ENCODE results near the gene FAM47E.

FAM47E gene

DNA sequence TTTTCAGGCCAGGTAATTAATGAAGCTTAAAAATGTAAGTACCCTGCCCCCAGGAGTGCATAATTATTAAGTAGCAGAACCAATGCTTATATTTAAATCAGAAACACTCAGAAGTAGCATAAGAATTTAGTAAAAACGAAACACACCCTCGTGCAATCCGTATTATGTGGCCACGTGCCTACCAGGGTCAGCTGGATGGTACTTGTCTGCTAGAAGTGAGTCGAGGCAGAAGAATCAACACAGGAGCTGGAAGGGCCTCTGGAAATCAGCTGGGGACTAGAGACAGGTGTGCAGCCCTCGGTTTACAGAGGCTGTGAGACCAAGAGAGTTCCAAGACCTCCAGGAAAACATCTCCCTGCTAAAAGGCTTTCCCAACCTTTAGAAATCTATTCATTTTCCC is 559 bp upstream of the FAM47E start:
- no peak for DNase-seq (ENCODE audit: low read depth)
- TF ChIP-seq, protein P1, sequence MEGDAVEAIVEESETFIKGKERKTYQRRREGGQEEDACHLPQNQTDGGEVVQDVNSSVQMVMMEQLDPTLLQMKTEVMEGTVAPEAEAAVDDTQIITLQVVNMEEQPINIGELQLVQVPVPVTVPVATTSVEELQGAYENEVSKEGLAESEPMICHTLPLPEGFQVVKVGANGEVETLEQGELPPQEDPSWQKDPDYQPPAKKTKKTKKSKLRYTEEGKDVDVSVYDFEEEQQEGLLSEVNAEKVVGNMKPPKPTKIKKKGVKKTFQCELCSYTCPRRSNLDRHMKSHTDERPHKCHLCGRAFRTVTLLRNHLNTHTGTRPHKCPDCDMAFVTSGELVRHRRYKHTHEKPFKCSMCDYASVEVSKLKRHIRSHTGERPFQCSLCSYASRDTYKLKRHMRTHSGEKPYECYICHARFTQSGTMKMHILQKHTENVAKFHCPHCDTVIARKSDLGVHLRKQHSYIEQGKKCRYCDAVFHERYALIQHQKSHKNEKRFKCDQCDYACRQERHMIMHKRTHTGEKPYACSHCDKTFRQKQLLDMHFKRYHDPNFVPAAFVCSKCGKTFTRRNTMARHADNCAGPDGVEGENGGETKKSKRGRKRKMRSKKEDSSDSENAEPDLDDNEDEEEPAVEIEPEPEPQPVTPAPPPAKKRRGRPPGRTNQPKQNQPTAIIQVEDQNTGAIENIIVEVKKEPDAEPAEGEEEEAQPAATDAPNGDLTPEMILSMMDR (conservative IDR thresholded peaks at IDR 0.05; ENCODE audit: control insufficient read depth, insufficient read depth, low read depth, low read length) = no peak
- no peak overlapping the region for H3K4me3 ChIP-seq (ENCODE audit: control insufficient read depth, low read depth, low read length)

DNA sequence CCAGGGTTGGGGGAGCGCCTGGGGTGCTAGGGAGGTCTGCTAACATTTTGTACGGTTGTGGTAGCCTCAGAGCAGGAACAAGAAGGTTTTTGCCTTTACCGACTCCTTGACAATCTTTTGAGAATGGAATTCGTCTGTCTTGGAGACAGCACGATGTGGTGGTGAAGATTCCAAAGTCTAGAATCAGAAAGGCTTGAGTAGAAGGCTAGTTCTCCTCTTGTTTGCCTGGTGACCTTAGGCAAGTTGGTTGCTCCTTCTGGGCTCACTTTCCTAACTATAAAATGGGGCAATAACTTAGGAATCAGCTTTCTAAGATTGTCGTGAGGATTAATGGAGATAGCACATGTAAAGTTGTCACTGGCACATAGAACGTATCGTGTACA is 741 bp downstream of the FAM47E start:
- no peak overlapping the region for H3K4me3 ChIP-seq (ENCODE audit: control insufficient read depth, low read depth, low read length)
- TF ChIP-seq, protein P1 (conservative IDR thresholded peaks at IDR 0.05; ENCODE audit: control insufficient read depth, insufficient read depth, low read depth, low read length) = no peak

DNA sequence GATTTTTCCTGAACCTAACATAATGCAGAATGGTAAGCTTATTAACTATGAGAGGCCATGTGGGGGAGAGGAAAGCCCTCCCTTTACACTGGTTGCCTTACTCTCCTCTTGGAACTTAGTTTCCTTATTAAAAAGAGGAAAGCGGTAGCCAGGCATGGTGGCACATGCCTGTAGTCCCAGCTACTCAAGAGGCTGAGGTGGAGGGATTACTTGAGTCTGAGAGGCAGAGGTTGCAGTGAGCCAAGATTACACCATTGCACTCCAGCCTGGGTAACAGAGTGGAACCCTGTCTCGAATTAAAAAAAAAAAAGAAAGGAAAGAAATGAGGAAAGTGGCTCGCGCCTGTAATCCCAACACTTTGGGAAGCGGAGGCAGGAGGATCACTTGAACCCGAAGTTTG is 2.0 kb downstream of the FAM47E start:
- TF ChIP-seq, protein P1 (conservative IDR thresholded peaks at IDR 0.05; ENCODE audit: control insufficient read depth, insufficient read depth, low read depth, low read length) = no peak
- no peak overlapping the region for H3K4me3 ChIP-seq (ENCODE audit: control insufficient read depth, low read depth, low read length)

More for the DNA sequence above, 741 bp downstream of the FAM47E start:
- DNase-seq (ENCODE audit: low read depth) = no peak

DNA sequence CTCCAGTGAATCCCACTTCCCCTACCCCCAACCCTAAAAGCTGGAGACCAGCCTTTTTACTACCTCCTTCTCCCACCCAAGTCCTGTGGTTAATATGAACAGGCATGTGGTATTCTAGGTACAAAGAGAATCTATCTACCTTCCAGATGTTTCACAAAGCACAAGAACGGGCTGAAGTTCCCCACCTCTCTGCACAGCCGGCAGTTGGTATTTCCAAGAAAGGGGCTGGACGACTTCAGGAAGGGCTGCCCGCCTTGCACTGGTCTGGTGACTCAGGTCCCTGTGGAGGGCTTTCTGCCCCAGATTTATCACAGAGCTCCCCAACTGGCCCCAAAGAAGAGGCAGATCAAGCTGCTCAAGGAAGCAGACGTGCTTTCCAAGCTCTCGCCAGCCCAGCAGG is 4.5 kb downstream of the FAM47E start:
- TF ChIP-seq, protein P1 (conservative IDR thresholded peaks at IDR 0.05; ENCODE audit: control insufficient read depth, insufficient read depth, low read depth, low read length) = no peak
- no peak for DNase-seq (ENCODE audit: low read depth)
- H3K4me3 ChIP-seq (ENCODE audit: control insufficient read depth, low read depth, low read length) = no peak overlapping the region

More for the DNA sequence above, 2.0 kb downstream of the FAM47E start:
- DNase-seq (ENCODE audit: low read depth) = no peak

DNA sequence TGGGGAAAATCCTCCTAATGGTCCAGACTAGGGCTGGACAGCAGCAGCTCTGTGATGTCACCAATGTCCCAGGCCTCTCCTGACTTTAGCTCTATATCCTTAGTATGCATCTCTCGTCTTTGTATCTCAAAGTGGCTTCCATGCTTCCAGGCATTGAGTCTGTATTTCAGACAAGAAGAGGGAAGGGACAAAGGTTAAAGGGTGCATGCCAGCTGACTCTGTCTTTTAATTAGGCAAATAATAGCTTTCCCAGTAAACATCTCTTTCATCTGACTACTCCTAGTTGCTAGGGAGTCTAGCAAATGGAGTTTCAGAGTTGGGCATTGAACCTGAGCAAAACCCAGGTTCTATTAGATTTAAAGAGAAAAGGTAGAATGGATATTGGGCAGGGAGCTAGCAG is 5.4 kb downstream of the FAM47E start:
- TF ChIP-seq, protein P1 (conservative IDR thresholded peaks at IDR 0.05; ENCODE audit: control insufficient read depth, insufficient read depth, low read depth, low read length) = no peak

DNA sequence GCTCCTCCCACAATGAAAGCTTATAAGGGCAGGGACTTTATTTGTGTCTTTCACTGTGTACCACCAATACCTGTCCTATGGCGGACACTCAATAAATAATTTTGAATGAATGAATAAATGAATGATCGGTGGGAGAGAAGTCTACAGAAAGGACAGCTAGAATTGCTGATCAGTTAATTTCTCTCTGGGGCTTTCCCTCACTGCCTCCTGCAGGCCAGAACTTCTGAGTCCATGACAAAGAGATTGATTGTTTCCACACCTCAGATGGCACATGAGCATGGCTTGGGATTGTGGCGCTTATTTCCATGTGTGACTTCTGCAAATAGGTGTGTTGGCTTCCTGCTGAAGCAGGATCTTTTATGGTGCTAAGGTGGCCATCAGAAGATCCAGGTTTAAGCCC is 6.3 kb downstream of the FAM47E start:
- TF ChIP-seq, protein P1 (conservative IDR thresholded peaks at IDR 0.05; ENCODE audit: control insufficient read depth, insufficient read depth, low read depth, low read length) = no peak
- H3K4me3 ChIP-seq (ENCODE audit: control insufficient read depth, low read depth, low read length) = no peak overlapping the region

More for the DNA sequence above, 5.4 kb downstream of the FAM47E start:
- DNase-seq (ENCODE audit: low read depth) = no peak
- no peak overlapping the region for H3K4me3 ChIP-seq (ENCODE audit: control insufficient read depth, low read depth, low read length)

DNA sequence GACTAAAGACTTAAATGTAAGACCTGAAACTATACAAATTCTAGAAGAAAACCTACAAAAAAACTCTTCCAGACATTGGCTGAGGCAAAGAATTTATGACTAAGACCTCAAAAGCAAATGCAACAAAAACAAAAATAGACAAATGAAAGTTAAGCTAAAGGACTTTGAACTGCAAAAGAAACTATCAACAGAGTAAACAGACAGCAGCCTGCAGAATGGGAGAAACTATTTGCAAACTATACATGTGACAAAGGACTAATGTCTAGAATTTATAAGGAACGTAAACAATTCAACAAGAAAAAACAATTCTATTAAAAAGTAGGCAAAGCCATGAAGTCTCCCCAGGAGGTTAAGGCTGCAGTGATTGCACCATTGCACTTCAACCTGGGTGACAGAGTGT is 9.1 kb downstream of the FAM47E start:
- no peak overlapping the region for H3K4me3 ChIP-seq (ENCODE audit: control insufficient read depth, low read depth, low read length)
- TF ChIP-seq, protein P1 (conservative IDR thresholded peaks at IDR 0.05; ENCODE audit: control insufficient read depth, insufficient read depth, low read depth, low read length) = no peak
- DNase-seq (ENCODE audit: low read depth) = no peak

More for the DNA sequence above, 6.3 kb downstream of the FAM47E start:
- no peak for DNase-seq (ENCODE audit: low read depth)
